T-helper 1 cell treated with Interleukin-12 subunit alpha and Interleukin-12 subunit beta and Interleukin-4 antibody, amounts not matched to agents 30 ng/mL and 1 ng/mL, for 36 hours (primary cell): ENCODE measurements around the gene MAN2A1. TPM values are rescaled to one million over a fixed set of nuclear protein-coding genes. Genes with fewer than 3 reads are reported as not detected.

Experiments
- intact Hi-C: fragments of 100-400 bp; cut with micrococcal nuclease; formaldehyde crosslinking; loops from one replicate; pipeline ENCODE4 v1.15.1; 2024
- total RNA-seq: library from RNA; stranded (reverse); gene quantifications from 2 replicates; pipeline ENCODE4 v1.2.3, GENCODE V29; 2022

The MAN2A1 gene
- total RNA-seq, 1 donor from 2014 or later, result 42.1 TPM

DNA sequence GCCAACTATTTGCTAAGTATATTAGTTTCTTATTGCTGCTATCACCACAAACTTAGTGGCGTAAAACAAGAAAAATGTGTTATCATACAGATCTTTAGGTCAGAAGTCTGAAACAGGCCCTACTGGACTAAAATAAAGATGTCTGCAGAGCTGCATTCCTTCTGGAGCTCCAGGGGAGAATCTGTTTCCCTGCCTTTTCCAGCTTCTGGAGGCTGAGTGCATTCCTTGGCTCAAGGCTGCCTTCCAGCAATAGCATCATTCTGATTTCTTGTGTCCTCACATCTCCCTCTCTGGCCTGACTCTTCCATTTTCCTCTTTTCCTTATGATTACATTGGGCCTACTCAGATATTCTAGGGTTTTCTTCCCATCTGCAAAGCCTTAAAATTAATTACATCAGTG lies 15.9 kb downstream of the MAN2A1 start:
- intact Hi-C loops, result no loop called here

DNA sequence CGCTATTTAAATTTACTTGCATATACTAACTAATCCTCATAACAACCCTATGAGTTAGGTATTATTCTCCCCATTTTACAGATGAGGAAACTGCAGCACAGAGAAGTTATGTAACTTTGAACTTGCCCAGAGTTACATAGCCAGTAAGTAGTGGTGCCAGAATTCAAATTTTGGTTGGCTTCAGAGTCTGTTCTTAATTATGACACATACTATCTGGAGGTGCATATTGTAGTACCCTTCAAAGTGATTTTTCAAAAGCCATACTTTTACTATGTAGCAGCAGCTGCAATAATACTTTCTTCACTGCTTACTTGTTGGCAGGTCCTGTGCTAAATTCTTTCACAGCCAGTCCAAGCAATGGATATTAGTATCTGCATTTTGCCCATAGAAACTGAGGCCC lies 16.4 kb downstream of the MAN2A1 start:
- intact Hi-C loops, result no loop called here

GRCh38 chr5:109707531-109707930 lies 17.8 kb downstream of the MAN2A1 start:
- intact Hi-C loops, result no loop called here

- intact Hi-C loops, result no loop called here
Measured at GRCh38 chr5:109708813-109709212, 19.1 kb downstream of the MAN2A1 start.

- intact Hi-C loops, result no loop called here
Measured at GRCh38 chr5:109709225-109709624, 19.5 kb downstream of the MAN2A1 start.

DNA sequence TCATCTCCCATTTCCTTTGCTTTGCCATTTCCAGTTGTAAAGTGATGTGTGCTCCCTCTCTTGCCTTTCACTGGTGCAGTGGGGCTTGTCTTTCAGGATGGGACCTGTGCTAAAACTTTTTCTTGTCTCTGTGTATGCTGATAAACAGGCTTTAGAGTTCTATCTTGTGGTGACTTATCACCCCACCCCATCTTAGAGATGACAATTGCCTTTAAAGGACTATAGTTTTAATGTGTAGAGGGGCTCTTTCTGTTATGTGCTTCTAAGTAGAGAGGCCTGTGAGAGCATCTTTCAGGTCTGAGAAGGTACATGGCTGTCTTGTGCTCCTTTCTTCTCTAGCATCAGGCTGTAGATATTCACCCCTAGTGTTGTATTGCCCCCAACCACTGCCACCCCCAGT lies 21.9 kb downstream of the MAN2A1 start:
- intact Hi-C loops, result no loop called here

- intact Hi-C loops, result no loop called here
Measured at GRCh38 chr5:109713453-109713852, 23.7 kb downstream of the MAN2A1 start.

- intact Hi-C loops, result no loop called here
Measured at GRCh38 chr5:109714592-109714991, 24.9 kb downstream of the MAN2A1 start.

GRCh38 chr5:109718216-109718615 lies 28.5 kb downstream of the MAN2A1 start:
- intact Hi-C loops, result no loop called here

DNA sequence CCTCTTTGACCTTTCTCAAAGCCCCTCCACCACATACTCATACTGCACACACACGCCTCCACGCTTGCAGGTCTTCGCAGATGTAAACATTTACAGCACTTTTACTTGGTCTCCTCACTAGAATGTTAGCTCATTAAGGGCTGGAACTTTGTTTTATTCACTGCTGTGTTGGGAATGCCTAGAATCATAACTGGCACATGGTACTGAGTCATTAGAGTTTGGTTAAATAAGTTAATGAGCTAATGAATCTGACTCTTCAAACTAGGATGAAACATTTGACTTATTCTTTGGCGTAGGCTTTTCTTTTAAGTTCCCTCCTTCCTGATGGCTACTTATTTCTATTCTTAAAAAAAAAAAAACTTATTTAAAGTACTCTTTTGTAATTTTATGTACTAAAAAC lies 28.9 kb downstream of the MAN2A1 start:
- intact Hi-C loops, result no loop called here

DNA sequence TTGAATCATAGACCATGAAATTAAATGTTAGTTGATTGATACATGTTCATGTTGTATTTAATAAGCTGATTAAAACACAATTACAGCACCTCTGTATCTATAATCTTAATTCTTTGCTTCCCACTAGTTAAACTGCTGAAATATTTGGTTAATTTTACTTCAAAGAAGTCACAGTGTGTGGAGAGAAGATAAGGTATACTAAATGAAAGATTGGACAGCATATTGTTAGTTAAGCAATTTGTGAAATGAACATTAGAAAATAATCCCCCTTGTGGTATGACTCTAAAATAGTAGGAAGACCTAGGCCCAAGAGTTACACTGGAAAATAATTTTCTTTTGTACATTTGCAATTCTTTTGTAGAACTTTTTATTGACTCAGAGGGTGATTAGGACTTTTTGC lies 30.3 kb downstream of the MAN2A1 start:
- intact Hi-C loops, result no loop called here

GRCh38 chr5:109721741-109722140 lies 32.0 kb downstream of the MAN2A1 start:
- intact Hi-C loops, result no loop called here

DNA sequence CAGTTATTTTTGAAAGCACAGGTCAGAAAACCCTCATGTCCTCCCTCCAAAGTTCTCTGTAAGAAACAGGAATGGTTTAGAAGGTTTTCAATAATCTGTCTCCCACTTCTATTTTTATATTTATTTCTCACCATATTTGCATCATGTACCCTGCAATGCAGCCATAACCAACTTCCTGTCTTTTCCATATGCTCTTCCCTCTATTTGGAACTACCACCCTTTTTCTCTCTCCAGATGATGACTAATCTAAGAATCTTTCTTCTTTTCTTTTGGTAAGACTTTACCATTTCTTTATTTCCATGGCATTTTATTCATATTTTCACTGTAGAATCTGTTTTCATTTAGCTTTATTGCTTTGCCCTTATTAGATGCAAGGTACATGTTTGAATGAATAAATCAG lies 33.9 kb downstream of the MAN2A1 start:
- intact Hi-C loops, result no loop called here

DNA sequence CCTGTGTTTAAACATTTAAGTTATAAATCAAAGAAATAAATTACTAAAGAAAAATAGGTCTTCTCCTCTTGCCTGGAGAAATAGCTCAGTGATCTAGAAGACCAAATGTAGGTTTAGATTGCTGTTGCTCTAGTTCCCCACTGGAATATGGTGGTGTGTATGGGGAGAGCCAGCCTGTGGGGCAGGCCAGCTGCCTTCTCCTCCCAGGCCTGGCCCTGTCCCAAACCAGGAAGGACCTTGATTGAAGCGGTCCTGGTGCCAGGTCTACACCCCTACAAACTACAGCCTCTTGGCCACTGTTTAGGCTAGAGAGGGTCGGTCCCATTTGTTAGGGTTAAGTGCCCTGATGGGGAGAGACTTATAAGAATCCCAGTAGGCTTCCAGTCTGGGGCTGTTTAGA lies 35.4 kb downstream of the MAN2A1 start:
- intact Hi-C loops, result no loop called here

DNA sequence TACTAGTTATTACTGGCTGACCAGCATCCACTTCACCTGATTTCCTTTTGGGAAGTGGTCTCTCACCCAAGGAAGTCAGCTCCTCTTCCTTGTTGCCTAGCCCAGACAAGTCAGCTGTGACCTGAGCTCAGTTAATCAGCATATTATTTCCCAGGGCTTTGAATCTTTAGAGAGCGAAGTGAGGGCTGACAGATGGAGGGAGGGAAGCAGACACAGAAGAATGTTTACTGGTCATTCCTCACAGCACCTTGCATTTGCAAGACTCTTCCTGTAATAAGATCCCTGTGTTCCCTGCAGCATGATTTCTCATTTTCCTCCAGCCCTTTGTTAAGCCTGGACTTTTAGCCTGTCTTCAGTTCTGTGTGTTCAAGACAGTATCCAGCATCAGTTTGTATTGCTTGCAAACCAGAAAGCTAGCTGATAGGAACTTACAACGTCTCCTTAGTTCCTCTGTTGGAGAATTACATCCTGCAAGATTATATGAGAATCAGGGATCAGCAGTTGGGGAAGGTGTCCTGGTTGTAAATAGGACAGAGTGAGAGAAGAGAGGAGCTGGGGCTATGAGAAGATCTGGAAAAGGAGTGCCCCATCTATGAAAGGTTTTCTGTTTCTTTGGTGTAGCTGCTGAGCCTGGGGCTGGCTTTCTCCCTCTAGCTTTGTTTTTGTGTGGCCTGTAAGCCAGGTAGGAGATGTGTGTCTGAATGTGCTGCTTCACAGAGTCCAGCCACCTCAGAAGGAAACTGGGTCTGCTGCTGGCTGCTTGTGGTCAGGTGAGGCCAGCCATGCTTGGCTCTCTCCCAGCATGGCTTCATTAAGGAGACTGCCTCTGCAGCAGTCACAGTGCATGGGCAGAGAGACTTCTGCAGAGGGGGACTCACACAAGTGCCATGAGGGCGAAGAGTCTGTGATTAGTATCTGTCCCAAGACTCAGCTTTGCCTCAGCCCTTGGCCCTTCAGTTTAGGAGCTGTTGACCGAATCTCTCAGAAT lies 50.3 kb downstream of the MAN2A1 start:
- intact Hi-C loops, result no loop called here

DNA sequence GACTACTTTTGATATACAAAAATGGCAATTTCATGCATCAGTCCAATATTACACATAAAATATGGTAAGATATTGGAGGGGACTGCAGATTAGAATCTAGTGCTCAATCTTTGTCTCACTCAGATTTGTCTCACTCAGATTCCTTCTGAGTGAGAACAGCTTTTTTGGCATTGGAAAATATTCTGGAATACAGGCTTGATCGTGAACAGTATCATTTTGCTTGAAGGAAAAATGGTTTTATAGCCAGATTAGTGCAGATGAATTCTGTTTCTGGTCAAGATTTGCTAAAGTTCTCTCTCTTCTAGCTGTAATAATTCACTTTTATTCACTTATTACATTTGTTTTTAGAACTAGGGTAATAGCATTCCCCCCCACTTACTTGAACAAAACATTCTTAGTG lies 51.2 kb downstream of the MAN2A1 start:
- intact Hi-C loops, result no loop called here

DNA sequence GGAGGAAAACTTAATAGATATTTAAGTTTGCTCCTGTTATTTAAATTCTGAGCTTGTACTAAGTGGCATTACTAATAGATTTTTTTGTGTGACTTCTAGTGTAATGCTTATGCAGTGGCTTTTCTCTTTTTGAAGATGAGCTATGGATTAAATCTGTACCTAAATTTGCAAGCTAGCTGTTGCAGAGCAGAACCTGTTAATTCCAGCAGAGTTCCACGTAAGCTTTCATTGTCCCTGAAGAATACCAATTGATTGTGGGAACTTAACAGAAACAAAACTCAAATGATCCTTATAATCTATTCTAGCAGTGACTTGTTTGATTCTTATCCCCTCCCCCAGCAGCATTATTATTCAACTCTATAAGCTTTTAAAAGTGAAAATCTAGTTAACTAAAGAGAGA lies 51.7 kb downstream of the MAN2A1 start:
- intact Hi-C loops, result no loop called here

- intact Hi-C loops, result no loop called here
Measured at GRCh38 chr5:109743041-109743531, 53.4 kb downstream of the MAN2A1 start.

DNA sequence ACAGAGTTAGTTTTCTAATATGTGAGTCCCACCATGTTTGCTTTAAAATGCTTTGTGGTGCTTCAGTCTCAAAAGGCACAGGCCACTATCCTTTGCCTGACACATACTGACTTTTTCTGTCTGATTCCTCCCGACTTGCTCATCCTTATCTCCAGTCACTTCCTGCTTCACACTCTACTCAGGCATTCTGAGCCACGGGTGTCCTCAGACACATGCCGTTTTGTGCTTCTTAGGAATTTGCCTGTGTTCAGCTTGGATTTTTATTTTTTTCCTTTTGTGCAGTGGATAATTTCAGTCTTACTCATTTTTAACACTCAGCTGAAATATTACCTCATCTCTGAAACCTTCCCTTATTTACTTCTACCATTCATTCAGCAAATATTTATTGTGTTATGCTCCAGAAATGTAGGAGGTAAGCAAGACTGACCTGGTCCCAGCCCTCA lies 54.1 kb downstream of the MAN2A1 start:
- intact Hi-C loops, result no loop called here

- intact Hi-C loops, result no loop called here
Measured at GRCh38 chr5:109744261-109744660, 54.5 kb downstream of the MAN2A1 start.

- intact Hi-C loops, result no loop called here
Measured at GRCh38 chr5:109748546-109748945, 58.8 kb downstream of the MAN2A1 start.

DNA sequence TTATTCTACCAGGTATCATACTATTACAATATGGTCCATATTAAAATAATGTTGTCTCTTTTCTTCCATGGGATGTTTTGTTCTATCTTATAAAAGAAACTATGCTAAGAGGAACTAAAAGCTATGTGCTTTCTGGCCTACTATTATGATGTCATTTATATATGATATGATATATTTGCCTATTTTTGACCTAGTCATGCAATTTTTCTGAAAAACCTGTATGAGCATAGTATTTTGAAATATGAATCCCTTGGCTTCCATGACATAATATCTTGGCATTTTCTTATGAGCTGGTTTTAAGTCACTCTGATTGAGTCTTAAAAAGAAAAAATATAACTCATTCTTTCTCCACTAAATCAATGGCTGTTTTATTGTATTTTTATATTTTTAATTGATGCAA lies 60.7 kb downstream of the MAN2A1 start:
- intact Hi-C loops, result no loop called here

DNA sequence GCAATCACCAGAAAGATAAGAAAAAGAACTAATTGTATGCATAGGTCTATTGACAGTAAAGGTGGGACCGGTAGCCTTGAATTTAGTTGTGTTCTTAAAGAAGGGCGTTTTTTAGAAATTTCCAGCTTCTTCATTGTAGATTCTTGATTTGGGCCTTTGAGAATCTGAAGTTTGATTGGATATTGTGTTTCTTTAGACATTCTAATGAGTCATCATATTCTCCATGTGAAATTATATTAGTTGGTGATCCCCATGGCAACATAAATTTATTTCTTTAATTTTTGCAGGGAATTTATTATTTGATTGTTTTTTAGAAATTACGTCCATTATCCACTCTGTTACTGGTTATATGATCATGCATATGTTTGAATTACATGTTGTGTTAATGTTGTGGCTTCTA lies 63.6 kb downstream of the MAN2A1 start:
- intact Hi-C loops, result no loop called here
